SKM-1 treated with dmso at 0.1 percent for 144 hours (cell line): ENCODE data around the gene ESRRG.
"Not testable (repeated sequence)": the region's sequence is repeated elsewhere in the genome, so short reads cannot be mapped to it uniquely, and the experiment has no call there.

Experiments used
- DNase-seq: peaks from one replicate; lab custom pipeline; 2025; ENCODE audit not compliant: unreplicated experiment; lab: John Stamatoyannopoulos, UW

Gene ESRRG

DNA sequence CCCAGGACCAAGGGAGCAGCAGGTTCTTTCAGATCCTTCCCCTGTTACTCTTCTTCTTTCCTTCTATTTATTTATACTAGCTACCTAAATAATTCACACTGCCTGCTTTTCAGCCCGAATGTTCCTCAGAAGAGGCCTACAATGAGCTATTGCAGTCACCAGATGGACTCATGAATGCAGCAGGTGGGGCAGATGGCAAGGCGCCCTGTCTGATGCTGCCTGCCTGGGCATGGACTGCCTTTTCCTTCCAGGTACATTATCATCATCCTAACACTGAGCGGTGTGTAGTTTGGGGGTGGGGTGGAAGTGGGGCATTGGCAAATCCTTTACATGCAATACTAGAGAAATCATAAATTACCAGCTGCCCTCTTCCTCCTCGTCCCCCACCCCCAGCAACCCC, 17.6 kb downstream of the ESRRG start:
- no peak for DNase-seq

DNA sequence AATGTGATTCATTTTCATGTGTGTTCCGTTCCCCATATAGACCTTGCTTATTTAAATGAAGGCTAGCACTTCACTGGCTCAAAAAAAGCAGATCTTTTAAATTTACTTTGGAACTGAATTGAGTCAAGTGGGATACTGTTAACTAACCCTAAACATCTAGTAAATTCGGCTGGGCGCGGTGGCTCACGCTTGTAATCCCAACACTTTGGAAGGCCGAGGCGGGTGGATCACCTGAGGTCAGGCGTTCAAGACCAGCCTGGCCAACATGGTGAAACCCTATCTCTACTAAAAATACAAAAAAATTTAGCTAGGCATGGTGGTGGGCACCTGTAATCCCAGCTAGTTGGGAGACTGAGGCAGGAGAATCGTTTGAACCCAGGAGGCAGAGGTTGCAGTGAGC, 19.2 kb downstream of the ESRRG start:
- DNase-seq: not testable (repeated sequence)

DNA sequence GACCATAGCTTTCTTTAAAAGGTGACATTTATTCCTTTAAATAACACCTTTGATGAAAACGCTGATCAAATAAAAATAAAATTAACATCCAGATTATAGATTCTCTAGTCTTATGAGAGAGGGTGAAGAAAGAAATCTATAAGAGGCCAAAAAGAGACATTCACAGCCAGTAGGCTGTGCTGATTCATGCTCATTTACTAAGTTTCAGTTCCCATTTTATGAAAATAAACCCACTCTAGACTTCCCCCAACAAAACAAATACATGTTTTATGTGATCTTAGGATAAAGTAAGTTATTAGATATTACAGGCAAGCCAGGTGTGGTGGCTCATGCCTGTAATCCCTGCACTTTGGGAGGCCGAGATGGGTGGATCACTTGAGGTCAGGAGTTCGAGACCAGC, 21.1 kb downstream of the ESRRG start:
- peak; percentile 45 for DNase-seq

DNA sequence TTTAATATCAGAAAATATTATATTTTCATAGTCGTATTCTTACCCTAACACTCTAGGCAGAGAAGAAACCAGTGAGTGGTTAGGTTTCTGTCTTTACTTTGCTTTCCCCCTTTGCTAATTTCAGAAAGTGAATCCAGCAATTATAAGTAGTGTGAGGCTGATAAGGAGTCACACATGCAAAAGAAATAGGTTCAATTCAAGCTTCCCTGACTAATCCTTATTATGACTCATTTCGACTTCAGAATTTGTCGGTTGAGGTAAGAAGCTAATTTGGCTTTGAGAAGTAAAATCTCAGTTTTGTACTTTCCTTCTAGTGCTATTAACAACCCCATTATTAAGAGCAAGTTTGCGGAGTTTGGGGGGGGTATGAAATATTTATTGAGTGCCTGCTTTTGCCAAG, 22.4 kb downstream of the ESRRG start:
- DNase-seq: no peak

DNA sequence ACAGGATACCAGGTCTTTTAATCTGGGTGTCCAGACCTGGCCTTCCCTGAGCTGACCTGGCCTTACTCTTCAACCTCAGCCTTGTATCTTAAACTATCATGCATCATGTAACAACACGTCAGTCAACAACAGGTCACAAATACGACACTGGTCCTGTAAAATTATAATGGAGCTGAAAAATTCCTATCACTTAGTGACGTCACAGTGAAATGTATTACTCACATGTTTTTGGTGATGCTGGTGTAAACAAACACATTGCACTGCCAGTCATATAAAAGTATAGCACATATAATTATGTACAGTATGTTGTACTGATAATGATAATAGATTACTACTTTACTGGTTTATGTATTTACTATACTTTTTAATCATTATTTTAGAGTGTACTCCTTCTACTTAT, 31.5 kb downstream of the ESRRG start:
- DNase-seq: no peak

DNA sequence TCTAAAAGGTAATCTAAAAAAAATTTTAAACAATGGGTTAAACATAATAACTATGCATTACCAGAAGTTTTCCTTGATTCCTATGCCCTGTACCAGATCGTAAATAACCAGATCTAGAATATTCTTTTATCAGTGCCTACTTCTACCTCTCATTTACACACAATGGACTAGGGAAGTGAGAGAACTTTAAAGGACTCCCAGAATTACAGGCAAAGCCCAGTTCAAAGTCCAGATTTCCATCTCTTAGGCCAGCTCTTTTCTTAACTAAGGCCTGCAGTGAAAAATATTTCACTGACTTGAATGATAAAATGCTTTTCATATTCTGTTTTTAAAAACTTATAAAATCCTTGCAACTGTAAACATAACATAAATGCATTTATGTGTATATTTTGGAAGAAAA, 32.6 kb downstream of the ESRRG start:
- no peak for DNase-seq

DNA sequence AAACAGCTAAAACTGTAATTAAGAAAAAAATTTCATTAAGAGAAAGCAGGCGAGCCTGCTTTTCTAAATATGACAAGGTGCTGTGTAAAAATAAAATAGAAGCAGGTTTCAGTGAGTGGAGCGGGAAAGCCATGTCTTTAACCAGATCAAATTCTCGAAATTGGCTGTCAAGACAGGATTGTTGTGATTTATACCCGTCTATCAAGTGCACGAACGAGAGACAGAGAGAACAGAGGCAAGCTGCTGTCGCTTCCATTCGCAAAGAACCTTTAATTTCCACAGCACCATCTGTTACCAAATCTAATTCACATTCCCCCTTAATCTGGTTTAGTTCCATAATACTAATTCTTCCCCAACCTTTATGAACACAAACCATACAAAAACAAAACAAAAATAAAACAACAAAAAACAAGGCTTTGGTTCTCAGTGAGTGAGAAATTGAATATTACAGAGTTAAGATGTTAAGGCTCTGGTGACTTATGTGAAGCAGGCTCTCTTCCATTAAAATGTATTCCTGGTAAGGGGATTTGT, 35.0 kb downstream of the ESRRG start:
- no peak for DNase-seq

DNA sequence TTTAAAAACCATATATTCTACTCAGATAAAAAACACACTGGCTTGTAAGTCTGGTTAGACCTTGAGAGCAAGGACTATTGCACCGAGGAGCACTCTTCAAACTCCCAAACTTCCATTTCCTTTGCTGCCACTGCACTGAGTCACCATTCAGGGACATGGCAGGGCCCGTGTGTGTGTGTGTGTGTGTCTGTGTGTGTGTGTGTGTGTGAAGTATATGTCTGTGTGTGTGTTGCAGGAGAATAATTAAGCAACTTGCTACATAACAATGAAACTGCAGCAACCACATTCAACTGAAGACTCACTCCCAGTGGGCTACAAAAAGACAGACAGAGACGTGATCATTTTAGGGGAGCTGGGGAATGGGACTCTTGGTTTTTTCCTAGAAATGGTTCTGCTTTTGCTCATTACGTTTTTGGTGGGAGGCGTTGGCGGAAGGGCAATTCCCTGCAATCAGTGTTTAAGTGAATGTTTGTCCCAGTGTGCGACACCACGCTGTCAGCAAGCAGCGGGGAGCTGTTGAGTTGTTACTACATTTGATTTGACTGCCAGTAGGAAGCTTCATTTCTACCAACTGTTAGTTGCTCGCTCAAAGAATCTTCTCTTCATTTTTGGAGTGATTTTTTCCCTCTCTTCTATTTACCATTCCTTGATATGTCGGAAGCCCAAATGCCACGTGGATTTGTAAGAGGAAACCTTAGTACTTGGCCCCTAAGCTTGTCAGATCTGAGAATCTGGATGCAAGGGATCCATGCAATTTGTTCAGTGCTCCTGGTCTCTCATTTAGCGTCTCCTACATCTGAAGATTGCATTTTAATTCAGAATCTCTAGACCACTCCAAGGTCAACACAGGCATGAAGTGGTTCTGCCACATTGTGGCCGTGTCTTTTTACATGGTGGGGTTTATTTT, 36.1 kb downstream of the ESRRG start:
- no peak for DNase-seq

DNA sequence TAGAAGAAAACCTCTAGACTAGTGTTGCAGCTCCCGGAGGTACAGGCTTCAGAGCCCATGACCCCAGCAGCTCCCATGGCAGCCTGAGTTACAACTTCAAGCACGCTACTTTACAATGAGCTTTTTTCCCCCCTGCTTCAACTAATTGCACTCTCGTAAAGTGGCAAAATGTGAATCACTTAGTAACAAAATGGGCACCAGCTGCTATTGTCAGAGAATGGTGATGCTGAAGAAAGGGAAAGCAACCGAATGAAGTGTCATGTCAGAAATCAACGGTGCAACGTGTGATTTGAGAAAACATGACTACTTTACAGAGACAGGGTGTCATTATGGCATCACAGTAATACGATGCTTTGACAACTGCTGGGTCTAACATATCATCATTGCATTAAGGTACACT, 40.5 kb downstream of the ESRRG start:
- no peak for DNase-seq

DNA sequence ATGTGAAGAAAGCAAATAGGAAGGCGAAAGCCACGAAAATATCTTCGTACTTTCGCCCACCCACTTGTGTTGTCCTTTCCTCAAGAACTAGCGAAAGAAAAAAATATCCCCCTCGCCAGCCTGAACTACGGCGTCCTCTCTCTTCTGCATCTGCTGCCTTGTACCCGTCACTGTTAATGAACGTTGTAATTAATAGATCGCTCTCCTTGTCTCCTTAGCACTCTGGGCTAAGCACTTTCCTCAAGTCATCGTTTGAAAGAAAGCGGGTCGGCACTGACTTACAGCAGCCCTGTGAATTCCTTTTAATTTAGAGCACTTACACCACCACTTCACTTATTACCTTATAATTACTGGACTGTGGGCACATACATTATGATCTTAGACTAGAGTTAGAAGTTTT, 44.1 kb downstream of the ESRRG start:
- DNase-seq: no peak

DNA sequence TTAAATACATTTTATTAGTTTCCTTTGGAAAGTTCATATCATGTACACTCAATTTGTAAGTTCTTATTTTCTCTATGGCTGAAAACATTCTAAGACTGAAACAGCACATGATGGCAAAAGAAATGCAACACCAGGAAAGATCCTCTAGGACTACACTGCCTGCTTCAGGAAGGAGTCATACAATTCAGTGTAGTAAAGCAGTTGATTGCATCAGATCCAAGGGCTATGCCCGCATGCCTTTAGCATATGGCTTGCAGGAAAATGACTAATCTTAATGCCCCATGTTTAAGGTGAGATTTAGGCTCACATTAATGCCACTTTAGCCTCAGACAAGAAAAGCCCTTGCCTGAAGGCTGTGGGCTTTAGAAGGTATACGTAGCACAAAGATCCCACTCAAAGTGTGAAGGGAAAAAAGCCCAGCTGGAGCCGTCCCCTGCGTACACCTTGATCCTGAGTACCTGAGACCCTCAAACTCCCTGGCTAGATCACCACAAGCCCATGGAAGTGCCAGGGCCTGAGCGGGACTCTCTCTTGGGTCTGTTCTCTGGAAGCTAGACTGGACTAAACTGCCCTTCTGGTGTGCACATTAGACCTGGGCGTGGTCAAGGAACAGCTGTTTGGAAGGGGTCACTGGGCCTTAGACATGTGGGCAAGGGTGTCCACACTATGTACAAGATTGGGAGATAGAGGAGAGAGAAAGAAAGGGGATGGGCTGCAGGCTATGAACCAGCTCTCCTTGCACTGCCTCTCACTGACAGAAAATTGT, 52.9 kb downstream of the ESRRG start:
- no peak for DNase-seq

DNA sequence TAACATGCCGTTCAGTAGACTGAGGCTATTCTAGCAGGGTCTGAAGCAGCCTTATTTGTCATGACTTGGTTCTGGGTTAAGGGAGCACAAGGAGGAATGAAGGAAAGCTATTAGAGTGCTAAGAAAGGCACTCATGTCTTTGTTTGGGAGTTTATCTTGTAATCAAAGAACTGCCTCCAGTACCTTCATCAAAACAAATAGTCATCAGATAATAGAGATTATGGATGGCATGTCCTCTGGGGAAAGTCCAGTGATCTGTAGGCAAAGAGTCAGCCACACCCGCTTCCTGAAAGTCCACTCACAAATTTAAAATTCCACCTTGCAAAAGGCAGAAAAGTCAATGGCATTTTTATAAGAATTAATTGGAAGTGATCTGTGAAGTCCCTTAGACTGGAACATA, 56.8 kb downstream of the ESRRG start:
- no peak for DNase-seq

DNA sequence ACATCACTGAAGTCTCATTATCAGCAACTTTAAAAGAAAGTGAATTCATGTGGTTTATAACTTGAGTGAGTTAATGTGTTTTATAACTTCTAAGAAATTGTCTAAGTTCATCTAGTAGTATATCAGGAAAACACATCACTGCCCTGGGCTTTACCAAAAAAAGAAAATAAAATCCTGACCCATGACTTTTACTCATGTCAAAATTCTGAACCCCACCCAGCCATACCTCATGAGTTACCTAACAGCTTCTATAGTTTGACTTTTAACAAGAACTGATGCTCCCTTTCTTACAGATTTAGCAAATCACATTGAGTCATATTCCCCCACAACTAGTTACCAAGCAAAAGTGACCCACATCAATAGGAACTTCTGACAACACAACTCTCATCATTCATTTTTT, 57.4 kb downstream of the ESRRG start:
- no peak for DNase-seq

DNA sequence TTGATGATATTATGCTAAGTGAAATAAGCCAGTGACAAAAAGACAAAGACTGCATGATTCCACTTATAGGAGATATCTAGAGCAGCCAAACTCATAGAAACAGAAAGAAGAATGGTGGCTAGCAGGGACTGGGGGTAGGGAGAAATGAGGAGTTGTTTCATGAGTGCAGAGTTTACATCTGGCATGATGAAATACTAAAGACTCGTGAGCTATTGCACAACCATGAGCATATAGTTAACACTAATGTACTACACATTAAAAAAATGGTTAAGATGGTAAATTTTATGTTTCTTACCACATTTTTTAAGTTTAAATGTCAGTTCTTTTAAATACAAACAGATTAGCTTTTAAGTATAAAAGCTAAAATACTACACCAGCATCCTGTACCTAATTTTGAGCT, 57.8 kb downstream of the ESRRG start:
- peak; percentile 19 for DNase-seq

DNA sequence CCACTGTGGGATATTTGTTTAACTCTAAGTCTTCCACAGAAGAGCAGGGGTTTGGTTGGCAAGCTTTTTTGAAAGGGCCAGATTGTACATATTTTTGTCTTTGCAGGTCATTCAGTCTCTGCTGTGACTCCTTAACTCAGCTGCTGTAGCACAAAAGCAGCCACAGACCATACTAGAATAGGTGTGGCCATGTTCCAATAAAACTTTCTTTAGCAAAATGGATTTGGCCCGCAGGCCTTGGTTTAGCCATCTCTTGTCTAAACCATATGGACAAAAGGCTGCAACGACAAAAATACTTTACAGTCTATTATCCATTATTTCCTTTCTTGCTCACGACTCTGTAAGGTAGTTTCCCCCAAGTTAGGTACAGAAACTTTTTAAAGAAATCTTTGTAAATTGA, 60.5 kb downstream of the ESRRG start:
- DNase-seq: no peak

DNA sequence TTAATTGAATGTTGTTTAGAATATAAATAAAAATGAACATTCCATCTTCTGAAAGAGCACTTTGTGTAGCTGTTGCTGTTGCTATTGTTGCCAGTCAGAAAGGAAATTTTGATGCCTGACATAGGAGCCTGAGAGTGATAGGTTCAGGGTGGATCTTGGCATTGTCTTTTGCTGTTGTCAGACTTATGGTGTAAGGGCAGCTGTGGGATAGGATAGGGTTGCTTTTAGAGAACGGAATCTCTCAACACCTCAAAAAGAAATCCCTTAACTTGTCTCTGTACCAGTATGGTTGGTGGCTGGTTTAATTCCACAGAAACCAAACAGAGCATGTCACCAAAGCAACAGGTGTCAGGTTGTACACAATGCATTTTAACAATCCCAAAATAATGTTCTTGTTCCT, 62.7 kb downstream of the ESRRG start:
- DNase-seq: no peak

DNA sequence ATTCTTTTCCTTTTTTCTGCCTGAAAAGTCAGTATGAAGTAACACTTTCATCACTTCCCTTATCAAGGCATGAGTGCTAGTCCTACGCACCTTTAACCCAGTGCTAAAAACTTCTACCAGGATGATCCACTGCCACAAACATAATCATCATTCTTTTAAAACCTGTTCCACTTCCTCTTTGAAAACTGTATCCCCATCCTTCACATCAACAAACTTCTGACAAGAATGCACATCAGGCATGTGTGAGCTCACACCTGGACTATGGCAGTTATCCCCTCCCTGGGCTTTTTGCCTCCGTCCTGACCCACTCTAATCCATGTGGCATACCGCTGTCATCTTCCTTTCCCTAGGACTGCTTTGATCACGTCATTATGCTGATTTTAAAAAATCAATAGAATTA, 70.2 kb downstream of the ESRRG start:
- DNase-seq: peak; percentile 16

DNA sequence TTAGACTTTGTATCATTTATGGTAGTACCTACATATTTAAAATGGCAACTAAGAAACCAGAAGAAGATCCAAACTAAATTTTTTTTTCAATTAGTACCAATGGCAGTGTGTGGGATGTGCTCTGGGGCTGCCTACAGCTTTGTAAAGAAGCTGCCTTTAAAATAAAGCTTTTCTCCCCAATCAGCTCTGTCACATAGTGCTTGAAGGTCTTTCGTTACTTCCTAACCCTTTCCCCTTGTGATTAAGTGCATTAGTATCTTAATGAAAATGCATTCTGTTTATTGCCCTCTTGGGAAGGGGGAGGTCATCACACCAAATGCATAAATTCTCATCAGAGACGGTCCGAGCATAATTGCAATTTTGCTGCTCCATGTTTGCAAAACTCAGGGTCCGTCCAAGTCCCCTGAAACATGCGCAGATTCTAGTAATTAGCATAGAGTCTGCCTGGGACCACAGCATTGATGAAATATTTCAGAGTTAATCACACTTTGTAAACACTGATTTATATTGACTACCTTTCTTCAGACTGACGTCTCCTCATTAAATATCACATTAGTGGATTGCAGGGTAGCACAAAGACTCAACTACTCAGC, 71.3 kb downstream of the ESRRG start:
- DNase-seq: no peak

DNA sequence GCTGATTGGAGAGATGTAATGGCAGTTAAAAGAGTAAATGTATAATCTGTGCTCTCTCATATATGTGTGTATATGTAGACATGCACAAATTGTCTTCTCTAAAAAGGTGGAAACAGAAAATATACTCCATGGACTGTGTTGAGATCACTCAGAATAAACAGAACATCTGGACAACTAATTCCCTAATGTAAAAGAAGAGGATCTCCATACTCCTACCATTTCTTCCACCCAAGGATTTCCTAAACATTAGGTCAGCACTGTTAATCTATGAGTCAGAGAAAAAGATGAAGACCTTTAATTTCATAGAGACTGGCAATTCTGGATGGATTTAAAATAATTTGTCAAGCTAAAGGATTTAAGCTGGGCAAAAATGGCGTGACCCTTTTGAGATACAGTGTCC, 80.1 kb downstream of the ESRRG start:
- no peak for DNase-seq

DNA sequence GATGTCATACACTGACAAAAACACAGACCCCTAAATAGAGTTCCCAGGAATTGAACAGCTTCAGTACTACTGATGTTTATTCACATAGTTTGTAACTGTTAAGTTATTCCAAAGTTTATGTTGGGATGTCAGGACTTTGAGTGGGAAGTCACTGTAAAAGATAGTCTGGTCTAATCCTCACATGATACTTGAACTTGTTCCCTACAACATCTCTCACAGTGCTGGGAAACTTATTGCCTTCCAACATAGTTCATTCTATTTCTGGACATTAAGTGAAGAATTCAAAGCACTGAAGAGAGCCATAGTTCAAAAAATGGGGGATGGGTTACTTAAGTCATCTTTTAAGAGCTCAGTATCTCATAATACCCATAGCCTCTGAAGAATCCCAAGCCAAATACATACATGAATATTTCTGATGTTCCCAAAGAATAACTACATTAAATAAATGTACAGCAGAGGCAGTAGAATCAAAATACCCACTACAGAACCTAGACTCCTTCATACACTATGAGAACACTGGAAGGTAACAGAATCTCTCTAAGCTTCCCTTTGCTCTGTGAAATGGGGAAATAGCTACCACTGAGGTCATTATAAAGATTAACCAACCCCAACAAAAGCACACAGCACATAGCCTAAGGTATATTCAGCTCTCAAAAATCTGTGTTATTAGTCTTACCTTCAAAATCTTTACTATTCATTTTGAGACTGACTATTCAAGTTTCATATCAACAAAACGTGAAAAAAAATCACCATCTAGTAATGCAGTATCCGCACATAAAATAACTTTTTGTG, 81.4 kb downstream of the ESRRG start:
- DNase-seq: no peak

DNA sequence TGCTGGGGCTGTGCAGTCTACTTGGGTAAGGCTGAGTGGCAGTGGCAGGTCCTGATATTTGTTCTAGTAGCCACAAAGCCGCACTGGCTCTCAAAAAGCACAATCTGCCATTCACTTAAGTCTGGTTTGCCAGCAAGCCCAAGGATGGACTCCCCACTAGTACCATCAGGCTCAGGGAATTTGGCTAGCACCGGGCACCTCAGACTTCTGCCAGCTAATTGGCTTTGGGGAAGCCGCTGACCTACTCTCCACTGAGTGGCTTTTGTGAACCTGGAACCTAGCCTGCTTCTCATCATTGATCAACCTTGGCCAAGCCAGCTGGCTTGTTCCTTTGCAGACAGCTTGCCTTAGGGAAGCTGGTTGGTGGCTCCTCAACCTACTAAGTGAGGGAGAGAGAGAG, 83.1 kb downstream of the ESRRG start:
- DNase-seq: no peak
